ENCODE results near the gene MRPL23.

DNA sequence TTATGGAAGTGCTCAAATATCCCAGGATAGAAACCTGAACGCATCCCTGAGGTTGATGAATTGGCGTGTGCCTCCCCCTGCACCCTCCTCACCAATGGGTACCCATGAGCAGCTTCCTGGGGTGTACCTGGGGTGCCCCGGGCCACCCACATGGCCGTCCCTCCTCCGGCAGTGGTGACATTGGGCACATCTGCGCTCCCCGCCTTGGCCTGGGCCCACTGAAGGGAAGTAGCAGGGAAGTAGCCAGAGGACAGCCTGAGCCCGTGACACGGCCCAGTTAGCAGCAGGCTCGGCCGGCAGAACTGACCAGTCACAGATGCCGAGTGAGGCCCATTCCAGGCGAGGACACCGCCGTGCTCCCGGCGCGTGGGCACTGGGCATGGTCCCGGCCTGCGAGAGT, 16.7 kb downstream of the MRPL23 start:
- TF ChIP-seq CTCF (IDR thresholded peaks at IDR 0.05) (no peak), POLR2A (IDR thresholded peaks at IDR 0.05) (no peak)

Data from adrenal gland (tissue), 5 donors.